VCaP (cell line): Measurements from ENCODE around the gene FAM89B.

Experiments
- H3K27ac ChIP-seq: fragments of 450-650 bp; 2 replicates; pipeline ENCODE4 v1.5.1; 2017
- CTCF ChIP-seq: fragments of 450-650 bp; conservative IDR thresholded peaks from 2 replicates; pipeline ENCODE4 v1.5.1; 2017; ENCODE audit warnings: mild to moderate bottlenecking, moderate library complexity

Gene FAM89B

GRCh38 chr11:65572356-65573051 lies at the start of gene FAM89B:
TSS of gene FAM89B (plus strand) at chr11:65572538. CDS start at chr11:65572670, 132 bp downstream.
- TF ChIP-seq CTCF, result no peak
- H3K27ac ChIP-seq, result peak within 1 kb of the TSS; percentile 98

GRCh38 chr11:65522718-65523630 lies 49.4 kb upstream of the FAM89B start:
- H3K27ac ChIP-seq, result peak overlapping the region; percentile 51

- peak overlapping the region; percentile 51 for H3K27ac ChIP-seq
Measured at GRCh38 chr11:65523631-65523968, 48.7 kb upstream of the FAM89B start.

GRCh38 chr11:65524014-65524740 lies 48.2 kb upstream of the FAM89B start:
- H3K27ac ChIP-seq, result peak overlapping the region; percentile 51
- TF ChIP-seq CTCF, result no peak

- TF ChIP-seq CTCF, result no peak
- H3K27ac ChIP-seq, result peak within 1 kb of the TSS; percentile 95
Measured at GRCh38 chr11:65524741-65525545, 47.4 kb upstream of the FAM89B start, which contains the start of gene SCYL1. TSS of gene SCYL1 (plus strand) at chr11:65525083. CDS start at chr11:65525154, 71 bp downstream.

- H3K27ac ChIP-seq, result peak overlapping the region; percentile 95
- no peak for TF ChIP-seq CTCF
Measured at GRCh38 chr11:65525546-65526480, 46.5 kb upstream of the FAM89B start.

GRCh38 chr11:65526744-65527143 lies 45.6 kb upstream of the FAM89B start:
- no peak for TF ChIP-seq CTCF
- peak overlapping the region; percentile 95 for H3K27ac ChIP-seq
